ENCODE results near the gene RUFY3. TPM values are rescaled to one million over a fixed set of nuclear protein-coding genes. Genes with fewer than 3 reads are reported as not detected.

Gene RUFY3
- total and polyA plus RNA-seq, 2 of the 4 experiments (the other 2 are of a cell fraction), result 19.6 to 28.9 TPM

GRCh38 chr4:70734168-70734954, 12.6 kb downstream of the RUFY3 start:
- Histone ChIP-seq H2AFZ (replicated peaks; ENCODE audit: low read length, poor library complexity) (no peak overlapping the region), H4K91ac (ENCODE audit: insufficient read depth, low read depth, low read length) (no peak overlapping the region), H3K79me1 (ENCODE audit: low read depth in 1 of 2, low read length in 2 of 2) (peaks cover 13 to 50% of the 10 kb centered on the region in 2 experiments), H2BK20ac (ENCODE audit: low read depth, low read length) (no peak overlapping the region), H3K4ac (ENCODE audit: low read depth, low read length) (no peak overlapping the region), H2AK9ac (replicated peaks; ENCODE audit: low read depth, low read length, poor library complexity) (no peak overlapping the region), H3K56ac (ENCODE audit: extremely low read depth, insufficient read depth, low read length) (no peak overlapping the region), H2BK15ac (ENCODE audit: low read depth, low read length) (no peak overlapping the region), H3K18ac (ENCODE audit: low read depth, low read length) (no peak overlapping the region), H3K36me3 (ENCODE audit: control insufficient read depth, insufficient read depth, low read length) (no peaks in the 10 kb centered on the region; the same call in 1 of the 2 replicates), H3K27ac (ENCODE audit: insufficient read depth, low read length) (no peak overlapping the region), H4K20me1 (ENCODE audit: insufficient read depth, low read length) (peaks cover 23% of the 10 kb centered on the region; the same call in 1 of the 2 replicates), H3K4me1 (ENCODE audit: control insufficient read depth, insufficient read depth, low read length) (peaks cover 2% of the 10 kb centered on the region; the same call in 1 of the 2 replicates), H3K4me3 (ENCODE audit: insufficient read depth, low read depth, low read length) (peak overlapping the region; percentile 40; the same call in 1 of the 2 replicates), H3K14ac (replicated peaks; ENCODE audit: low read depth, low read length) (peak overlapping the region; percentile 5; the same call in 1 of the 2 replicates), H3K9ac (ENCODE audit: low read depth, low read length) (peak overlapping the region; percentile 15; the same call in 1 of the 2 replicates), H3K27me3 (ENCODE audit: control insufficient read depth, insufficient read depth, low read length) (no peaks in the 10 kb centered on the region), H2BK120ac (ENCODE audit: low read depth, low read length) (no peak overlapping the region), H3K4me2 (ENCODE audit: low read depth, low read length) (peak overlapping the region; percentile 89), H3K9me1 (ENCODE audit: insufficient read depth, low read length) (peaks cover 6% of the 10 kb centered on the region; the same call in 1 of the 2 replicates), H4K8ac (ENCODE audit: low read depth in 2 of 2, low read length in 2 of 2) (no peak overlapping the region; a peak in 1 of 4 replicates), H2BK5ac (ENCODE audit: low read depth, low read length, poor library complexity, severe bottlenecking) (peak overlapping the region; percentile 57), H3K9me3 (ENCODE audit: control insufficient read depth, insufficient read depth, low read length) (no peaks in the 10 kb centered on the region), H2AK5ac (ENCODE audit: low read depth, low read length) (no peak overlapping the region), H4K5ac (ENCODE audit: low read depth, low read length) (no peak overlapping the region), H3K23ac (ENCODE audit: low read depth, low read length) (peak overlapping the region; percentile 1)
- BruUV-seq (replicated peaks), result no TSS peak
- CTCF ChIA-PET, result interaction anchor here (0.5 to 1.8 kb wide), 4 partner anchors 9 to 45 kb away, joined by 3 to 9 read pairs (median 4); partner anchors contain the start of gene RUFY3
- dilution Hi-C loops (cut with HindIII; ENCODE audit: low sequenced_read_pairs, unreplicated experiment), result no loop called here
- POLR2A ChIA-PET (ENCODE audit: unreplicated experiment), result interaction anchor here (0.5 kb wide), 2 partner anchors 9 to 12 kb away, joined by 3 read pairs; no protein-coding TSS in a partner anchor
- intact Hi-C loops (cut with micrococcal nuclease), result no loop called here
- DNase-seq (peak; percentile 55), ATAC-seq (ENCODE audit: low read depth) (peak; percentile 82)
- 50% methylated on average over 2 of the region's 5 CpGs; no CpG with 5 or more reads in 1 of the 2 experiments for WGBS, 2 experiments (ENCODE audit: extremely low coverage in 2 of 2, insufficient read length in 1 of 2)
- in situ Hi-C loops (cut with MboI; ENCODE audit: low sequenced_read_pairs), result no loop called here
- TF ChIP-seq NFE2L2 (IDR thresholded peaks at IDR 0.05; ENCODE audit: low read depth, low read length), result no peak
- TF ChIP-seq CHD1 (IDR thresholded peaks at IDR 0.05; ENCODE audit: low read depth, low read length), result no peak
- TF ChIP-seq RAD21 (IDR thresholded peaks at IDR 0.05; ENCODE audit: low read length), result no peak
- TF ChIP-seq USF2 (IDR thresholded peaks at IDR 0.05; ENCODE audit: low read depth, low read length), result no peak
- TF ChIP-seq MXI1 (IDR thresholded peaks at IDR 0.05; ENCODE audit: borderline replicate concordance, low read depth, low read length), result no peak
- TF ChIP-seq MAFK (IDR thresholded peaks at IDR 0.05; ENCODE audit: low read depth, low read length), result no peak
- no peak for TF ChIP-seq POLR2A (IDR thresholded peaks at IDR 0.05; ENCODE audit: low read depth, low read length)
- TF ChIP-seq CEBPB (IDR thresholded peaks at IDR 0.05; ENCODE audit: low read depth, low read length), result no peak
- TF ChIP-seq CTCF (conservative IDR thresholded peaks at IDR 0.05; ENCODE audit: low read depth, low read length), result no peak
- no peak for TF ChIP-seq RFX5 (IDR thresholded peaks at IDR 0.05; ENCODE audit: low read depth, low read length)
- TF ChIP-seq MAZ (IDR thresholded peaks at IDR 0.05; ENCODE audit: borderline replicate concordance, low read depth, low read length), result no peak
- no peak for TF ChIP-seq FOS (IDR thresholded peaks at IDR 0.05; ENCODE audit: low read depth, low read length)
- no peak for TF ChIP-seq BHLHE40 (IDR thresholded peaks at IDR 0.05; ENCODE audit: low read depth, low read length)
- TF ChIP-seq RCOR1 (IDR thresholded peaks at IDR 0.05; ENCODE audit: insufficient replicate concordance, low read length), result no peak

Measured in IMR-90 (cell line).